ENCODE results near the gene KCTD1. TPM values are rescaled to one million over a fixed set of nuclear protein-coding genes. Genes with fewer than 3 reads are reported as not detected.

Gene KCTD1
- total and polyA plus RNA-seq, 10 of the 15 experiments (the other 5 are each of a cell fraction or from before 2014, with no cell fraction given), result 1.5 to 13.4 (median 5.5) TPM

DNA sequence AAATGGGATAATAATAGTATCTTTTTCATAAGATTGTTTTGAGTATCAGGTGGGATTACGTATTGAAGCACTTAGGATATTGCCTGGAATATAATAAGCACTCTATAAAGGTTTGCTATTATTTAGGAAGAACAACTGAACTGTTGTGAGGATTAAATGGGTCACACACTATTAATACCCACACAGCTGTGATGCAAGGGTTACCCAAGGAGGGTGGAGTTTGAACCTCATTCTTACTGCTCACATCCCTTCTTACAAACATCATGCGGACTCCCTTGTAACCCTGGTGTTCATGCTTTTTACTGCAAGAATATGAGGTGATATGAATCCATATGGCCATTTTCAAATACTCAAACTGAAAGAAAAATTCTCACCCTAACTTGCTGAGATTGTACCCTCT is 113.5 kb downstream of the KCTD1 start:
- H4K20me1 ChIP-seq (ENCODE audit: control insufficient read depth, insufficient read depth), result no peaks in the 10 kb centered on the region
- H3K27ac ChIP-seq (ENCODE audit: control insufficient read depth, insufficient read depth), result no peak overlapping the region
- H3K27me3 ChIP-seq (replicated peaks in 1 of 2; ENCODE audit: control insufficient read depth in 2 of 2, insufficient read depth in 2 of 2, low read length in 1 of 2), result no peaks in the 10 kb centered on the region
- H3K9me3 ChIP-seq (replicated peaks; ENCODE audit: control insufficient read depth, insufficient read depth, low read length), result no peaks in the 10 kb centered on the region
- no TSS peak for BruUV-seq (replicated peaks)
- DNase-seq (ENCODE audit: low read depth, low spot score), result no peak
- no peak for ATAC-seq
- 93% methylated on average over 2 of the region's 2 CpGs for WGBS (ENCODE audit: insufficient coverage, insufficient replicate concordance, low lambda C conversion rate, missing lambda C conversion rate)
- FAIRE-seq, result no peak
- H3K79me2 ChIP-seq (ENCODE audit: control insufficient read depth, insufficient read depth, low read length), result no peaks in the 10 kb centered on the region
- H2AFZ ChIP-seq (ENCODE audit: control insufficient read depth, low read depth, low read length), result no peak overlapping the region
- H3K4me2 ChIP-seq (ENCODE audit: control insufficient read depth, insufficient read depth), result no peak overlapping the region
- POLR2A ChIA-PET, result no interaction called here
- in situ Hi-C loops (cut with MboI) (no loop called here), intact Hi-C loops (cut with micrococcal nuclease; ENCODE audit: unreplicated experiment) (no loop called here)
- CTCF ChIA-PET, result interaction anchor here (1.0 kb wide), 2 partner anchors 12 to 29 kb away, joined by 3 read pairs; no protein-coding TSS in a partner anchor
- no peaks in the 10 kb centered on the region for H3K36me3 ChIP-seq (ENCODE audit: control insufficient read depth in 2 of 2, insufficient read depth in 2 of 2, low read length in 1 of 2)
- RAD21 ChIA-PET (ENCODE audit: unreplicated experiment), result interaction anchor here (0.7 to 1.1 kb wide), 2 partner anchors 29 to 235 kb away, joined by 3 read pairs; no protein-coding TSS in a partner anchor
- peaks cover 13% of the 10 kb centered on the region for H3K4me1 ChIP-seq (ENCODE audit: control insufficient read depth, insufficient read depth, low read length)
- H3K9ac ChIP-seq (ENCODE audit: control insufficient read depth, insufficient read depth, low read length), result no peak overlapping the region
- SMC1A ChIA-PET (ENCODE audit: uncharacterized antibody, unreplicated experiment), result no interaction called here
- no peak overlapping the region for H3K4me3 ChIP-seq
- TF ChIP-seq RELA (IDR thresholded peaks at IDR 0.05; ENCODE audit: borderline replicate concordance, partially characterized antibody) (no peak), SMAD1 (IDR thresholded peaks at IDR 0.05; ENCODE audit: low read depth, partially characterized antibody) (no peak), NR2F1 (conservative IDR thresholded peaks at IDR 0.05) (no peak), BMI1 (IDR thresholded peaks at IDR 0.05; ENCODE audit: borderline replicate concordance) (no peak), SIX5 (IDR thresholded peaks at IDR 0.05; ENCODE audit: low read depth, low read length, severe bottlenecking) (no peak)
- TF ChIP-seq, protein P1, sequence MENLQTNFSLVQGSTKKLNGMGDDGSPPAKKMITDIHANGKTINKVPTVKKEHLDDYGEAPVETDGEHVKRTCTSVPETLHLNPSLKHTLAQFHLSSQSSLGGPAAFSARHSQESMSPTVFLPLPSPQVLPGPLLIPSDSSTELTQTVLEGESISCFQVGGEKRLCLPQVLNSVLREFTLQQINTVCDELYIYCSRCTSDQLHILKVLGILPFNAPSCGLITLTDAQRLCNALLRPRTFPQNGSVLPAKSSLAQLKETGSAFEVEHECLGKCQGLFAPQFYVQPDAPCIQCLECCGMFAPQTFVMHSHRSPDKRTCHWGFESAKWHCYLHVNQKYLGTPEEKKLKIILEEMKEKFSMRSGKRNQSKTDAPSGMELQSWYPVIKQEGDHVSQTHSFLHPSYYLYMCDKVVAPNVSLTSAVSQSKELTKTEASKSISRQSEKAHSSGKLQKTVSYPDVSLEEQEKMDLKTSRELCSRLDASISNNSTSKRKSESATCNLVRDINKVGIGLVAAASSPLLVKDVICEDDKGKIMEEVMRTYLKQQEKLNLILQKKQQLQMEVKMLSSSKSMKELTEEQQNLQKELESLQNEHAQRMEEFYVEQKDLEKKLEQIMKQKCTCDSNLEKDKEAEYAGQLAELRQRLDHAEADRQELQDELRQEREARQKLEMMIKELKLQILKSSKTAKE (IDR thresholded peaks at IDR 0.05; ENCODE audit: low read depth, poor library complexity, severe bottlenecking), result no peak
